CD4-positive, alpha-beta T cell treated with Interleukin-15 for 4 hours (primary cell): ENCODE results near the gene TMEM222.
A peak's percentile ranks its signal among the peaks of the same experiment; 100 is the strongest.
"Not testable (repeated sequence)": the region's sequence is repeated elsewhere in the genome, so short reads cannot be mapped to it uniquely, and the experiment has no call there.

Experiments used
- DNase-seq: peaks from one replicate; pipeline ENCODE4 v3.0.0-alpha.2; 2020; ENCODE audit warnings: low spot score

TMEM222 gene

GRCh38 chr1:27380766-27381733, 59.1 kb downstream of the TMEM222 start:
- DNase-seq: no peak

GRCh38 chr1:27381969-27382762, 60.2 kb downstream of the TMEM222 start:
- no peak for DNase-seq

- DNase-seq: peak; percentile 17
These were observed 61.2 kb downstream of the TMEM222 start, which contains the start of gene CD164L2 for GRCh38 chr1:27383039-27383605. Gene CD164L2, minus strand, starts transcription at chr1:27383333. Its CDS starts 94 bp downstream, at chr1:27383239.

GRCh38 chr1:27383661-27384060, 61.7 kb downstream of the TMEM222 start:
- no peak for DNase-seq

GRCh38 chr1:27384797-27385196, 62.8 kb downstream of the TMEM222 start:
- DNase-seq: not testable (repeated sequence)
